WTC11 (cell line): ENCODE results near the gene CFAP20DC.

Source experiments
- ELF4 ChIP-seq: sonication (generic); formaldehyde crosslinking; IDR thresholded peaks from 2 replicates; pipeline ENCODE4 v1.8.1; 2022; ENCODE audit warnings: low read depth, mild to moderate bottlenecking, moderate library complexity, missing genetic modification reagents
- ESRRA ChIP-seq: sonication (generic); formaldehyde crosslinking; IDR thresholded peaks from 2 replicates; pipeline ENCODE4 v1.8.1; 2022; ENCODE audit warnings: mild to moderate bottlenecking, missing genetic modification reagents, borderline replicate concordance
- FOXK1 ChIP-seq: sonication (generic); formaldehyde crosslinking; IDR thresholded peaks from 2 replicates; pipeline ENCODE4 v1.8.0; 2022; ENCODE audit warnings: mild to moderate bottlenecking, moderate library complexity, missing genetic modification reagents
- FOXP1 ChIP-seq: sonication (generic); formaldehyde crosslinking; IDR thresholded peaks from 2 replicates; pipeline ENCODE4 v1.8.0; 2022; ENCODE audit warnings: missing genetic modification reagents, mild to moderate bottlenecking, moderate library complexity, borderline replicate concordance
- JAZF1 ChIP-seq: fragments of 250-450 bp; sonication (Bioruptor Pico); IDR thresholded peaks from 2 replicates; pipeline ENCODE4 v1.9.0; 2021; ENCODE audit warnings: moderate library complexity, mild to moderate bottlenecking, inconsistent platforms
- ZNF232 ChIP-seq: sonication (generic); formaldehyde crosslinking; IDR thresholded peaks from 2 replicates; pipeline ENCODE4 v1.8.0; 2022; ENCODE audit warnings: mild to moderate bottlenecking, missing genetic modification reagents
- TF ChIP-seq, protein P1 (sequence below): fragments of 200-600 bp; IDR thresholded peaks from 2 replicates; pipeline ENCODE4 v1.8.0; 2022; ENCODE audit warnings: antibody characterized with exemption
- TF ChIP-seq, protein P2 (sequence below): fragments of 250-450 bp; sonication (Bioruptor Pico); IDR thresholded peaks from 2 replicates; pipeline ENCODE4 v2.1.2; 2022; ENCODE audit warnings: mild to moderate bottlenecking, moderate library complexity
- TF ChIP-seq, protein P3 (sequence below): sonication (generic); formaldehyde crosslinking; IDR thresholded peaks from 2 replicates; pipeline ENCODE4 v1.8.0; 2022; ENCODE audit warnings: mild to moderate bottlenecking, missing genetic modification reagents
- TF ChIP-seq, protein P4 (sequence below): sonication (generic); formaldehyde crosslinking; conservative IDR thresholded peaks from 2 replicates; pipeline ENCODE4 v1.8.1; 2022; ENCODE audit warnings: mild to moderate bottlenecking, missing genetic modification reagents
- TF ChIP-seq, protein P5 (sequence below): sonication (generic); formaldehyde crosslinking; IDR thresholded peaks from 2 replicates; pipeline ENCODE4 v1.8.1; 2022; ENCODE audit warnings: mild to moderate bottlenecking, moderate library complexity, missing genetic modification reagents
- TF ChIP-seq, protein P6 (sequence below): sonication (generic); formaldehyde crosslinking; IDR thresholded peaks from 2 replicates; pipeline ENCODE4 v1.8.0; 2023; ENCODE audit warnings: missing genetic modification reagents
- TF ChIP-seq, protein P7 (sequence below): sonication (generic); formaldehyde crosslinking; IDR thresholded peaks from 2 replicates; pipeline ENCODE4 v1.8.0; 2022; ENCODE audit warnings: mild to moderate bottlenecking, missing genetic modification reagents

DNA sequence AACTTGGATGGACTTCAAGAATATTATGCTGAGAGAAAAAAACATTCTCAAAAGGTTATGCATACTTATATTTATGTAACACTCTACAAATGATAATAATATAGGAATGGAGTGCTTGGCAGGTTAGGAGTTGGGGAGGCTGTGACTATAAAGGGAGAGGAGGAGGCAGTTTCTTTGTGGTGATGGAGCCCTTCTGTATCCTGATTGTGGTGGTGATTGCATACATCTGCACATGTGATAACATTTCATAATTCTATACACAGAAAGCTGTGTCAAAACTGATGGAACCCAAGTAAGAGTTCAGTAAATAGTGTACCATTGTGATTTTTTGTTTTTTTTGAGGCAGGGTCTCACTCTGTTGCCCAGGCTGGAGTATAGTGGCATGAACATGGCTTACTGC lies 351.6 kb downstream of the CFAP20DC start:
- TF ChIP-seq, protein P1, sequence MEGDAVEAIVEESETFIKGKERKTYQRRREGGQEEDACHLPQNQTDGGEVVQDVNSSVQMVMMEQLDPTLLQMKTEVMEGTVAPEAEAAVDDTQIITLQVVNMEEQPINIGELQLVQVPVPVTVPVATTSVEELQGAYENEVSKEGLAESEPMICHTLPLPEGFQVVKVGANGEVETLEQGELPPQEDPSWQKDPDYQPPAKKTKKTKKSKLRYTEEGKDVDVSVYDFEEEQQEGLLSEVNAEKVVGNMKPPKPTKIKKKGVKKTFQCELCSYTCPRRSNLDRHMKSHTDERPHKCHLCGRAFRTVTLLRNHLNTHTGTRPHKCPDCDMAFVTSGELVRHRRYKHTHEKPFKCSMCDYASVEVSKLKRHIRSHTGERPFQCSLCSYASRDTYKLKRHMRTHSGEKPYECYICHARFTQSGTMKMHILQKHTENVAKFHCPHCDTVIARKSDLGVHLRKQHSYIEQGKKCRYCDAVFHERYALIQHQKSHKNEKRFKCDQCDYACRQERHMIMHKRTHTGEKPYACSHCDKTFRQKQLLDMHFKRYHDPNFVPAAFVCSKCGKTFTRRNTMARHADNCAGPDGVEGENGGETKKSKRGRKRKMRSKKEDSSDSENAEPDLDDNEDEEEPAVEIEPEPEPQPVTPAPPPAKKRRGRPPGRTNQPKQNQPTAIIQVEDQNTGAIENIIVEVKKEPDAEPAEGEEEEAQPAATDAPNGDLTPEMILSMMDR = no peak
- TF ChIP-seq ZNF232 (no peak), JAZF1 (no peak), ESRRA (CRISPR knock-in tag) (no peak), ELF4 (CRISPR knock-in tag) (no peak), FOXK1 (CRISPR knock-in tag) (no peak), FOXP1 (CRISPR knock-in tag) (no peak)
- TF ChIP-seq, protein P2, sequence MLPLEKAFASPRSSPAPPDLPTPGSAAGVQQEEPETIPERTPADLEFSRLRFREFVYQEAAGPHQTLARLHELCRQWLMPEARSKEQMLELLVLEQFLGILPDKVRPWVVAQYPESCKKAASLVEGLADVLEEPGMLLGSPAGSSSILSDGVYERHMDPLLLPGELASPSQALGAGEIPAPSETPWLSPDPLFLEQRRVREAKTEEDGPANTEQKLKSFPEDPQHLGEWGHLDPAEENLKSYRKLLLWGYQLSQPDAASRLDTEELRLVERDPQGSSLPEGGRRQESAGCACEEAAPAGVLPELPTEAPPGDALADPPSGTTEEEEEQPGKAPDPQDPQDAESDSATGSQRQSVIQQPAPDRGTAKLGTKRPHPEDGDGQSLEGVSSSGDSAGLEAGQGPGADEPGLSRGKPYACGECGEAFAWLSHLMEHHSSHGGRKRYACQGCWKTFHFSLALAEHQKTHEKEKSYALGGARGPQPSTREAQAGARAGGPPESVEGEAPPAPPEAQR = no peak
- TF ChIP-seq, protein P3, sequence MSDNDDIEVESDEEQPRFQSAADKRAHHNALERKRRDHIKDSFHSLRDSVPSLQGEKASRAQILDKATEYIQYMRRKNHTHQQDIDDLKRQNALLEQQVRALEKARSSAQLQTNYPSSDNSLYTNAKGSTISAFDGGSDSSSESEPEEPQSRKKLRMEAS (CRISPR knock-in tag) = no peak
- TF ChIP-seq, protein P4, sequence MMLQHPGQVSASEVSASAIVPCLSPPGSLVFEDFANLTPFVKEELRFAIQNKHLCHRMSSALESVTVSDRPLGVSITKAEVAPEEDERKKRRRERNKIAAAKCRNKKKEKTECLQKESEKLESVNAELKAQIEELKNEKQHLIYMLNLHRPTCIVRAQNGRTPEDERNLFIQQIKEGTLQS (CRISPR knock-in tag) = no peak
- TF ChIP-seq, protein P5, sequence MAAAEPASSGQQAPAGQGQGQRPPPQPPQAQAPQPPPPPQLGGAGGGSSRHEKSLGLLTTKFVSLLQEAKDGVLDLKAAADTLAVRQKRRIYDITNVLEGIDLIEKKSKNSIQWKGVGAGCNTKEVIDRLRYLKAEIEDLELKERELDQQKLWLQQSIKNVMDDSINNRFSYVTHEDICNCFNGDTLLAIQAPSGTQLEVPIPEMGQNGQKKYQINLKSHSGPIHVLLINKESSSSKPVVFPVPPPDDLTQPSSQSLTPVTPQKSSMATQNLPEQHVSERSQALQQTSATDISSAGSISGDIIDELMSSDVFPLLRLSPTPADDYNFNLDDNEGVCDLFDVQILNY = no peak
- TF ChIP-seq, protein P6, sequence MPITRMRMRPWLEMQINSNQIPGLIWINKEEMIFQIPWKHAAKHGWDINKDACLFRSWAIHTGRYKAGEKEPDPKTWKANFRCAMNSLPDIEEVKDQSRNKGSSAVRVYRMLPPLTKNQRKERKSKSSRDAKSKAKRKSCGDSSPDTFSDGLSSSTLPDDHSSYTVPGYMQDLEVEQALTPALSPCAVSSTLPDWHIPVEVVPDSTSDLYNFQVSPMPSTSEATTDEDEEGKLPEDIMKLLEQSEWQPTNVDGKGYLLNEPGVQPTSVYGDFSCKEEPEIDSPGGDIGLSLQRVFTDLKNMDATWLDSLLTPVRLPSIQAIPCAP (CRISPR knock-in tag) = no peak
- TF ChIP-seq, protein P7, sequence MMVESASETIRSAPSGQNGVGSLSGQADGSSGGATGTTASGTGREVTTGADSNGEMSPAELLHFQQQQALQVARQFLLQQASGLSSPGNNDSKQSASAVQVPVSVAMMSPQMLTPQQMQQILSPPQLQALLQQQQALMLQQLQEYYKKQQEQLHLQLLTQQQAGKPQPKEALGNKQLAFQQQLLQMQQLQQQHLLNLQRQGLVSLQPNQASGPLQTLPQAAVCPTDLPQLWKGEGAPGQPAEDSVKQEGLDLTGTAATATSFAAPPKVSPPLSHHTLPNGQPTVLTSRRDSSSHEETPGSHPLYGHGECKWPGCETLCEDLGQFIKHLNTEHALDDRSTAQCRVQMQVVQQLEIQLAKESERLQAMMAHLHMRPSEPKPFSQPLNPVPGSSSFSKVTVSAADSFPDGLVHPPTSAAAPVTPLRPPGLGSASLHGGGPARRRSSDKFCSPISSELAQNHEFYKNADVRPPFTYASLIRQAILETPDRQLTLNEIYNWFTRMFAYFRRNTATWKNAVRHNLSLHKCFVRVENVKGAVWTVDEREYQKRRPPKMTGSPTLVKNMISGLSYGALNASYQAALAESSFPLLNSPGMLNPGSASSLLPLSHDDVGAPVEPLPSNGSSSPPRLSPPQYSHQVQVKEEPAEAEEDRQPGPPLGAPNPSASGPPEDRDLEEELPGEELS (CRISPR knock-in tag) = no peak
